ENCODE data around the gene RXFP1.

The RXFP1 gene

DNA sequence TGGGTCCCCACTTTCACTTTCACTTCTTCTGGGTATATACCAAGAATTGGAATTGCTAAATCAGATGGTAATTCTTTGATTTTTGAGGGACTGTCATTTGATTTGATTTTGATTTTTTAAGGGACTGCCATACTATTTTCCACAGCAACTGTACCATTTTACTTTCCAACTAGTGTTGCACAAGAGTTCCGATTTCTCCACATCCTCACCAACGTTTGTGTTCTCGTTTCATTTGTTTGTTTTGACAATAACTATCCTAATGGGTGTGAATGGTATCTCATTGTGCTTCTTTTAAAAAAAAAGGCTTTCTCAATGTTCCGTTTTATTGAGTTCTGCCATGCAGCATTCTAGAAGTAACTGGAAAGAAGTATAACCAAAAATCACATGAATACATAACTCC is 87.4 kb downstream of the RXFP1 start:
- Histone ChIP-seq H3K9me3 (ENCODE audit: low read depth, low read length) (no peaks in the 10 kb centered on the region), H3K27ac (no peak overlapping the region), H3K36me3 (ENCODE audit: insufficient read depth, low read length) (no peaks in the 10 kb centered on the region), H3K4me3 (no peak overlapping the region), H3K9ac (ENCODE audit: insufficient read length) (no peak overlapping the region)
- TF ChIP-seq EZH2 (IDR thresholded peaks at IDR 0.05) (no peak), POLR2AphosphoS5 (IDR thresholded peaks at IDR 0.05; ENCODE audit: borderline replicate concordance, low read depth, low read length) (no peak), FOXP2 (optimal IDR thresholded peaks at IDR 0.05; ENCODE audit: control extremely low read depth, extremely low read length, insufficient read depth) (no peak)
- no peak for DNase-seq (ENCODE audit: low read depth, low spot score)

DNA sequence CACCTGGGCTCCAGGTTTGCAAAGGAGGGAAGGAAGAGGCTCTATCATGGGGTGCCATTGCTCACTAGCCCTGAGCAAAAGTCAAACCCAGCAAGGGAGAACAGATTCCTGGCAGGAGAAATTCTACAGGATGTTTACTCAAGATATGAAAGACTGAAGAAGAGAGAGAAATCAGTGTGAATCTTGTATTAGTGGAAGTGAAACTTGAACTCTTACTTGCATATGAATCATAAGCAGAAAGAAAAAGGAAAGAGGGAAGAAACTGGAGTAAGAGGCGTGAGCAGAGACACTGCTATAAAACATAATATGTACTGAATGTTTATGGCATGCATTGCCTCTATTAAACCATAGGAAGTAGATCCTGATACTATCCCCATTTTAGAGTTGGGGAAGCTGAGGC is 89.1 kb downstream of the RXFP1 start:
- no peak for DNase-seq (ENCODE audit: low read depth, low spot score)
- TF ChIP-seq FOXP2 (optimal IDR thresholded peaks at IDR 0.05; ENCODE audit: control extremely low read depth, extremely low read length, insufficient read depth) (no peak), EZH2 (IDR thresholded peaks at IDR 0.05) (no peak), POLR2AphosphoS5 (IDR thresholded peaks at IDR 0.05; ENCODE audit: borderline replicate concordance, low read depth, low read length) (no peak)
- Histone ChIP-seq H3K36me3 (ENCODE audit: insufficient read depth, low read length) (no peaks in the 10 kb centered on the region), H3K9me3 (ENCODE audit: low read depth, low read length) (no peaks in the 10 kb centered on the region), H3K9ac (ENCODE audit: insufficient read length) (no peak overlapping the region), H3K4me3 (no peak overlapping the region), H3K27ac (no peak overlapping the region)

DNA sequence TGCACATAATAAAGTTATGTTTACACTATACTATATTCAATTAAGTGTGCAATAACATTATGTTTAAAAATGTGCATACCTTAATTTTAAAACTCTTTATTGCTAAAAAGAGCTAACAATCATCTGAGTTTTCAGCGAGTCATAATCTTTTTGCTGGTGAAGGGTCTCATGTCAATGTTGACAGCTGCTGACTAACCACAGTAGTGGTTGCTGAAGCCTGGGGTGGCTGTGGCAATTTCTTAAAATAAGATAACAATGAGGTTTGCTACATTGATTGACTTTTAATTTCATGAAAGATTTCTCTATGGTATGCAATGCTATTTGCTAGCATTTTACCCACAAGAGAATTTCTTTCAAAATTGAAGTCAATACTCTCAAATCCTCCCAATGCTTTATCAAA is 91.4 kb downstream of the RXFP1 start:
- no peaks in the 10 kb centered on the region for H3K9me3 ChIP-seq (ENCODE audit: low read depth, low read length)
- no peak for DNase-seq (ENCODE audit: low read depth, low spot score)
- no peak overlapping the region for H3K4me3 ChIP-seq
- H3K27ac ChIP-seq = no peak overlapping the region
- H3K36me3 ChIP-seq (ENCODE audit: insufficient read depth, low read length) = no peaks in the 10 kb centered on the region
- TF ChIP-seq FOXP2 (optimal IDR thresholded peaks at IDR 0.05; ENCODE audit: control extremely low read depth, extremely low read length, insufficient read depth) = no peak
- TF ChIP-seq POLR2AphosphoS5 (IDR thresholded peaks at IDR 0.05; ENCODE audit: borderline replicate concordance, low read depth, low read length) = no peak
- no peak for TF ChIP-seq EZH2 (IDR thresholded peaks at IDR 0.05)
- no peak overlapping the region for H3K9ac ChIP-seq (ENCODE audit: insufficient read length)

DNA sequence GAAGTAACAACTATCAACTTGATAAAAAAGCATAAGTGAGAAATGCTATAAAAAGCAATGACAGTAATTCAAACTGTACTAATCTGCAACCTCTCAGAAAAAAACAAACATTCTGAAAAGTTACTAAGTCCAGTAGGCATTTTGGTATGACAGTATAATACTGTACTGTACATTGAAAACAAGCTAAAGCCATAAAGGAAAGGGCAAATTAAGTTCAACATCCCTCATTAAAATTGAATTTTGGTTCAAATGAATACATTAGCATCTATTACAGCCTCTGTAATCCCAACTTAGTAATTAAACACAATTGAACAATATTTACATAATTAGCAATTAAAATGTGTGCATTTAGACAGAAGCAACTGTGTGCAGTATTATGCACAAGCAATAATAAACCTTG is 96.3 kb downstream of the RXFP1 start:
- TF ChIP-seq FOXP2 (optimal IDR thresholded peaks at IDR 0.05; ENCODE audit: control extremely low read depth, extremely low read length, insufficient read depth) (no peak), EZH2 (IDR thresholded peaks at IDR 0.05) (no peak), POLR2AphosphoS5 (IDR thresholded peaks at IDR 0.05; ENCODE audit: borderline replicate concordance, low read depth, low read length) (no peak)
- Histone ChIP-seq H3K9me3 (ENCODE audit: low read depth, low read length) (no peaks in the 10 kb centered on the region), H3K27ac (no peak overlapping the region), H3K9ac (ENCODE audit: insufficient read length) (no peak overlapping the region), H3K4me3 (no peak overlapping the region), H3K36me3 (ENCODE audit: insufficient read depth, low read length) (no peaks in the 10 kb centered on the region)
- DNase-seq (ENCODE audit: low read depth, low spot score) = no peak

DNA sequence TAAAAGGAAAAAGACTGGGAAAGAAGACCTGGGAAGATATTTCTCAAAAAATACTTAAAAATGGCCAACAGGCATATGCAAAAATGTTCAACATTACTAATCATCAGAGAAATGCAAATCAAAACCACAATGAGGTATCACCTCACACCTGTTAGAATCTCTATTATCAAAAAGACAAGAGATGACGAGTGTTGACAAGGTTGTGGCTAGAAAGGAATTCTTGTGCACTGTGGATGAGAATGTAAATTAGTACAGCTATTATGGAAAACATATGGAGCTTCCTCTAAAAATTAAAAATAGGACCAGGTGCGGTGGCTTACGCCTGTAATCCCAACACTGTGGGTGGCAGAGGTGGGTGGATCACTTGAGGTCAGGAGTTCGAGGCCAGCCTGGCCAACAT is 100.0 kb downstream of the RXFP1 start:
- DNase-seq (ENCODE audit: low read depth, low spot score) = no peak
- no peaks in the 10 kb centered on the region for H3K9me3 ChIP-seq (ENCODE audit: low read depth, low read length)
- no peak overlapping the region for H3K4me3 ChIP-seq
- no peak overlapping the region for H3K27ac ChIP-seq
- no peaks in the 10 kb centered on the region for H3K36me3 ChIP-seq (ENCODE audit: insufficient read depth, low read length)
- TF ChIP-seq EZH2 (IDR thresholded peaks at IDR 0.05) = no peak
- TF ChIP-seq FOXP2 (optimal IDR thresholded peaks at IDR 0.05; ENCODE audit: control extremely low read depth, extremely low read length, insufficient read depth) = no peak
- TF ChIP-seq POLR2AphosphoS5 (IDR thresholded peaks at IDR 0.05; ENCODE audit: borderline replicate concordance, low read depth, low read length) = no peak
- no peak overlapping the region for H3K9ac ChIP-seq (ENCODE audit: insufficient read length)

DNA sequence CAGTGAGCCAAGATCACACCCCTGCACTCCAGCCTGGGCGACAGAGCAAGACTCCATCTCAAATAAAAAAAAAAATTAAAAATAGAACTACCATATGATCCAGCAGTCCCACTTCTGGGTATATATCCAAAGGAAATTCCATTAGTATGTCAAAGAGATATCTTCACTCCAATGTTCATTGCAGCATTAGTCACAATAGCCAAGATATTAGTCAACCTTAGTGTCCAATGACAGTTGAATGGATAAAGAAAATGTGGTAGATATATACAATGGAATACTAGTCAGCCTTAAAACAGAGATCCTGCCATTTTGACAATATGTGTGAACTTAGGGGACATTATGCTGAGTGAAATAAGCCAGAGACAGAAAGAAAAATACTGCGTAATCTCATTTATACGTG is 100.6 kb downstream of the RXFP1 start:
- no peak for DNase-seq (ENCODE audit: low read depth, low spot score)
- Histone ChIP-seq H3K9ac (ENCODE audit: insufficient read length) (no peak overlapping the region), H3K27ac (no peak overlapping the region), H3K36me3 (ENCODE audit: insufficient read depth, low read length) (no peaks in the 10 kb centered on the region), H3K4me3 (no peak overlapping the region), H3K9me3 (ENCODE audit: low read depth, low read length) (no peaks in the 10 kb centered on the region)
- no peak for TF ChIP-seq POLR2AphosphoS5 (IDR thresholded peaks at IDR 0.05; ENCODE audit: borderline replicate concordance, low read depth, low read length)
- TF ChIP-seq EZH2 (IDR thresholded peaks at IDR 0.05) = no peak
- TF ChIP-seq FOXP2 (optimal IDR thresholded peaks at IDR 0.05; ENCODE audit: control extremely low read depth, extremely low read length, insufficient read depth) = no peak

DNA sequence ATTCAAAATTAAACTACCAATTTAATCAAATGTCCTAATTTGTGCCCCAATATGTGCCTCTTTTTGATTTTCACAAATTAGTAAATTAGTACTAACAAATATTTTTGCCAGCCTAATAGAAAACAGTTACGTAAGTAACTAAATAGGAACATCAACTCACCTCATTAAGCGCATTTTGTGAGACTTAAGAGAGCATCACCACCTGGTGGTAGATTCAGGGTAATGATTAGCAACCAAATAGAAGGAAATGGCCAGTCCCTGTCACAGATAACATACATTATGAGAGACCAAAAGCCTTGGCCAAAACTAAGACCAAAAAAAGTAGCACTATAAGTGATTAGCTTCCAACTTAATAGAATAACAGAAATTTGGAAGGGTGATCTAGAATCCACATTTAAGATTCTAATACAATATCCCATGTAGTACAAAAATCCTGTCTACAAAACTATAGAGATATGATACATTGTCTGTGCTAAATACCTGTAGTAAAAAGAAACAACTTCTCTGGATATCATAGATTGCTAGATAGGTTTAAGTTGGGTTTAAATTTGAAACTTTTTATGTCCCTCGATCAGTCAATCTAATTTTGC is 103.3 kb downstream of the RXFP1 start:
- DNase-seq (ENCODE audit: low read depth, low spot score) = peak; percentile 18
- Histone ChIP-seq H3K9me3 (ENCODE audit: low read depth, low read length) (no peaks in the 10 kb centered on the region), H3K27ac (no peak overlapping the region), H3K9ac (ENCODE audit: insufficient read length) (no peak overlapping the region), H3K4me3 (no peak overlapping the region), H3K36me3 (ENCODE audit: insufficient read depth, low read length) (no peaks in the 10 kb centered on the region)
- TF ChIP-seq FOXP2 (optimal IDR thresholded peaks at IDR 0.05; ENCODE audit: control extremely low read depth, extremely low read length, insufficient read depth) (no peak), EZH2 (IDR thresholded peaks at IDR 0.05) (no peak), POLR2AphosphoS5 (IDR thresholded peaks at IDR 0.05; ENCODE audit: borderline replicate concordance, low read depth, low read length) (no peak)

DNA sequence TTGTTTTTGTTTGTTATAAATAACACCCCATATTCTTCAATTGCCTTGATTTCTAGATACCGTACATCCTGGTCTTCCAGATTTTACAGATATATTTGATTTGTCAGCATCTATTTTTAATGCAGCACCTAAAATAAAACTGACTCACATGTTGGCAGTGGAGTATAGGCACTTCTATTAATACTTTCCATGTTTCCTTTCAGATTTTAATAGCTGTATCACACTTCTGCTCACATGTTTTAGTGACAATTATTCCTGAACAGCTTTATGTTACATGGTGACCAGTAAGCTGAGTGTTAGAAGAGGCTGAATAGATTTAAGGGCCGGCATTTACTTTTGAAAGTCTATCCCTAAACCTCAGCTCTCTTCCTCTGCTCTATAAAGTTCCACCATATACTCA is 103.9 kb downstream of the RXFP1 start:
- Histone ChIP-seq H3K4me3 (no peak overlapping the region), H3K9ac (ENCODE audit: insufficient read length) (no peak overlapping the region), H3K27ac (no peak overlapping the region), H3K36me3 (ENCODE audit: insufficient read depth, low read length) (no peaks in the 10 kb centered on the region), H3K9me3 (ENCODE audit: low read depth, low read length) (no peaks in the 10 kb centered on the region)
- no peak for DNase-seq (ENCODE audit: low read depth, low spot score)
- TF ChIP-seq POLR2AphosphoS5 (IDR thresholded peaks at IDR 0.05; ENCODE audit: borderline replicate concordance, low read depth, low read length) (no peak), FOXP2 (optimal IDR thresholded peaks at IDR 0.05; ENCODE audit: control extremely low read depth, extremely low read length, insufficient read depth) (no peak), EZH2 (IDR thresholded peaks at IDR 0.05) (no peak)

DNA sequence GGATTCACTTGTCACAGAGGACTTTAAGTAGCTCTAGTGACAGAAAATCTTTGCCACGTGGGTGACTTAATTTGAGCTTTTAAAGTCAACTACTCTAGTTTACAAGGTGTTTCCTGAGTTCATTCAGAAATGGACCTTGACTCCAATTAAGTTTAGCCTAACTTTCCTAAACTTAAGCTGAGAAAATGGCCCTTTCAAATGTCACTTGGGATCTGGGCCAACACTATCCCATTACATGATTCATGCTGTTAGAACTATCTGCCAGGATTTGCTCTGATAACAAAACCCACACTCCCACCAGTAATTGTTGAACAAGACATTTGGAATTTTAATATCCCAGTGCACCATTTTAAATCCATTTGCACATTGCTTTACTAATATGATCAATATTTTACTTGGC is 109.2 kb downstream of the RXFP1 start:
- no peaks in the 10 kb centered on the region for H3K9me3 ChIP-seq (ENCODE audit: low read depth, low read length)
- no peaks in the 10 kb centered on the region for H3K36me3 ChIP-seq (ENCODE audit: insufficient read depth, low read length)
- H3K4me3 ChIP-seq = no peak overlapping the region
- H3K9ac ChIP-seq (ENCODE audit: insufficient read length) = no peak overlapping the region
- no peak overlapping the region for H3K27ac ChIP-seq
- TF ChIP-seq POLR2AphosphoS5 (IDR thresholded peaks at IDR 0.05; ENCODE audit: borderline replicate concordance, low read depth, low read length) = no peak
- TF ChIP-seq EZH2 (IDR thresholded peaks at IDR 0.05) = no peak
- TF ChIP-seq FOXP2 (optimal IDR thresholded peaks at IDR 0.05; ENCODE audit: control extremely low read depth, extremely low read length, insufficient read depth) = no peak
- DNase-seq (ENCODE audit: low read depth, low spot score) = no peak
